ENCODE results near the gene EFS. TPM values are rescaled to one million over a fixed set of nuclear protein-coding genes. Genes with fewer than 3 reads are reported as not detected.

Gene EFS
- total RNA-seq, 1 experiment from 2014 or later = not detected

Small RNAs within 50 kb of the gene (small RNA-seq; reads per million reads assigned to genes)
- 0 reads per million in 2 experiments for gene MIR208A

Other genes with a start within 250 kb of the EFS start
- not detected in 2 replicates for gene CEBPE, start 245.9 kb downstream of the EFS start, total RNA-seq (2014; rRNA removed; shearing (Covaris generic))
- gene SLC7A8, start 181.5 kb downstream of the EFS start, total RNA-seq (2014; rRNA removed; shearing (Covaris generic)) = 27.8 and 30.8 TPM in 2 replicates
- gene RNF212B, start 127.2 kb downstream of the EFS start, total RNA-seq (2014; rRNA removed; shearing (Covaris generic)) = not detected in 2 replicates
- 12.8 TPM in 2 replicates for gene HOMEZ, start 79.0 kb downstream of the EFS start, total RNA-seq (2014; rRNA removed; shearing (Covaris generic))
- 3.6 and 3.9 TPM in 2 replicates for gene PPP1R3E, start 62.3 kb downstream of the EFS start, total RNA-seq (2014; rRNA removed; shearing (Covaris generic))
- 19.1 and 20.9 TPM in 2 replicates for gene BCL2L2, start 58.3 kb downstream of the EFS start, total RNA-seq (2014; rRNA removed; shearing (Covaris generic))
- gene PABPN1, start 43.7 kb downstream of the EFS start, total RNA-seq (2014; rRNA removed; shearing (Covaris generic)) = 45.9 and 50.8 TPM in 2 replicates
- gene SLC22A17, start 12.3 kb downstream of the EFS start, total RNA-seq (2014; rRNA removed; shearing (Covaris generic)) = 9.5 and 10.7 TPM in 2 replicates
- not detected in 2 replicates for gene IL25, start 7.6 kb upstream of the EFS start, total RNA-seq (2014; rRNA removed; shearing (Covaris generic))
- not detected in 2 replicates for gene CMTM5, start 11.9 kb upstream of the EFS start, total RNA-seq (2014; rRNA removed; shearing (Covaris generic))
- gene MYH6, start 43.1 kb upstream of the EFS start, total RNA-seq (2014; rRNA removed; shearing (Covaris generic)) = not detected in 2 replicates
- gene MYH7, start 70.5 kb upstream of the EFS start, total RNA-seq (2014; rRNA removed; shearing (Covaris generic)) = 0.05 TPM in 1 of 2 replicates, not detected in the other
- gene NGDN, start 104.5 kb upstream of the EFS start, total RNA-seq (2014; rRNA removed; shearing (Covaris generic)) = 61.6 and 63.6 TPM in 2 replicates
- gene ZFHX2, start 186.6 kb upstream of the EFS start, total RNA-seq (2014; rRNA removed; shearing (Covaris generic)) = not detected in 2 replicates
- gene THTPA, start 191.1 kb upstream of the EFS start, total RNA-seq (2014; rRNA removed; shearing (Covaris generic)) = 9.5 and 11.9 TPM in 2 replicates
- gene AP1G2, start 202.6 kb upstream of the EFS start, total RNA-seq (2014; rRNA removed; shearing (Covaris generic)) = 13.0 and 14.9 TPM in 2 replicates
- not detected in 2 replicates for gene JPH4, start 213.6 kb upstream of the EFS start, total RNA-seq (2014; rRNA removed; shearing (Covaris generic))